H1 (cell line): Measurements from ENCODE around the gene GHRH. TPM values are rescaled to one million over a fixed set of nuclear protein-coding genes. Genes with fewer than 3 reads are reported as not detected.

Experiments
- ATF3 ChIP-seq: IDR thresholded peaks from 2 replicates; pipeline ENCODE4 v1.6.1; 2011; ENCODE audit warnings: low read depth, mild to moderate bottlenecking, low read length; ENCODE audit not compliant: insufficient read depth
- BCL11A ChIP-seq, 2 experiments: IDR thresholded peaks; one replicate each; pipeline ENCODE4 v1.6.1; 2011; ENCODE audit warnings: low read depth in 2 of 2, low read length in 2 of 2, mild to moderate bottlenecking in 2 of 2
- CEBPB ChIP-seq: IDR thresholded peaks from 2 replicates; pipeline ENCODE4 v1.6.1; 2012; ENCODE audit warnings: low read depth, low read length
- CTBP2 ChIP-seq: IDR thresholded peaks from 2 replicates; pipeline ENCODE4 v1.7.0; 2011; ENCODE audit warnings: borderline replicate concordance, mild to moderate bottlenecking, moderate library complexity, mixed read lengths, low read length; ENCODE audit not compliant: insufficient read depth, insufficient read length
- EZH2 ChIP-seq: fragments of 200-600 bp; sonication (generic); IDR thresholded peaks from 2 replicates; pipeline ENCODE4 v1.7.1; 2012; ENCODE audit warnings: low read depth, mild to moderate bottlenecking, moderate library complexity, low read length, inconsistent platforms; ENCODE audit not compliant: severe bottlenecking
- SIX5 ChIP-seq: IDR thresholded peaks from 2 replicates; pipeline ENCODE4 v1.6.1; 2011; ENCODE audit warnings: mild to moderate bottlenecking, low read depth, low read length
- polyA plus RNA-seq, 7 experiments: library from polyadenylated mRNA; depleted of rRNA in 3 of 7; stranded (reverse) in 5 of 7; unstranded in 2 of 7; fragments of >200 nt in 5 of 7; fragments of 200-250 nt in 2 of 7; gene quantifications; 1 replicate in 5 of 7; 2 replicates in 1 of 7; 4 replicates in 1 of 7; pipeline versions ENCODE4 v1.2.1 to v1.2.3, GENCODE V29; 2011 to 2013; ENCODE audit warnings: missing spikeins in 2 of 7, mixed read lengths in 2 of 7
- total RNA-seq: library from RNA; stranded (reverse); fragmentation: NEBNext Ultra II Directional; extraction: Animal tissue kit (Norgen Biotek cat#: 25700); gene quantifications from 2 replicates; pipeline ENCODE4 v1.2.1, GENCODE V29; 2021

The GHRH gene
- total and polyA plus RNA-seq, 2 of the 8 experiments (the other 6 are each of a cell fraction or from before 2014, with no cell fraction given): not detected

- TF ChIP-seq ATF3: no peak
- no peak for TF ChIP-seq CTBP2
- no peak for TF ChIP-seq SIX5
- no peak for TF ChIP-seq EZH2
- no peak for TF ChIP-seq CEBPB
- no peak for TF ChIP-seq BCL11A (IDR thresholded peaks at IDR 0.05; ENCODE audit: low read depth in 2 of 2, low read length in 2 of 2)
- TF ChIP-seq, all 59 proteins: peak for 0
Observed at GRCh38 chr20:37218441-37218840, 43.2 kb downstream of the GHRH start (continued).
